A673 (cell line): ENCODE data around the gene KIRREL3. TPM values are rescaled to one million over a fixed set of nuclear protein-coding genes. Genes with fewer than 3 reads are reported as not detected.

Experiments used
- BruUV-seq: library from RNA; stranded (reverse); fragments of 400-500 nt; replicated peaks from 2 replicates; lab custom pipeline; 2021; lab: Mats Ljungman, UMichigan
- CTCF ChIA-PET: fragments of 300-600 bp; sonication (Branson Sonifier 250); formaldehyde crosslinking; loops from one replicate; lab custom pipeline; 2022; ENCODE audit warnings: antibody characterized with exemption; lab: Charles Lee
- POLR2A ChIA-PET: fragments of 300-600 bp; sonication (Branson Sonifier 250); formaldehyde crosslinking; loops from one replicate; lab custom pipeline; 2022; ENCODE audit warnings: antibody characterized with exemption; ENCODE audit not compliant: low non-redundant PET; lab: Charles Lee
- DNase-seq: peaks from one replicate; pipeline ENCODE4 v3.0.0-alpha.2; 2015; ENCODE audit warnings: low spot score
- H3K27ac ChIP-seq: fragments of 200-600 bp; sonication (generic); 2 replicates; pipeline ENCODE4 v1.5.1; 2016; ENCODE audit warnings: mixed run types, low read depth, mild to moderate bottlenecking, mixed read lengths, antibody characterized with exemption, low read length; ENCODE audit not compliant: poor library complexity, severe bottlenecking
- H3K27me3 ChIP-seq: fragments of 200-600 bp; sonication (generic); replicated peaks from 2 replicates; pipeline ENCODE4 v1.6.1; 2017; ENCODE audit warnings: mixed run types, low read depth, mild to moderate bottlenecking, mixed read lengths, antibody characterized with exemption, low read length; ENCODE audit not compliant: insufficient read depth, poor library complexity
- H3K36me3 ChIP-seq: fragments of 200-600 bp; sonication (generic); 2 replicates; pipeline ENCODE4 v1.6.1; 2016; ENCODE audit warnings: mixed run types, mild to moderate bottlenecking, mixed read lengths, antibody characterized with exemption, low read length; ENCODE audit not compliant: insufficient read depth, poor library complexity, severe bottlenecking
- H3K4me1 ChIP-seq: fragments of 200-600 bp; sonication (generic); 2 replicates; pipeline ENCODE4 v1.6.1; 2017; ENCODE audit warnings: mixed run types, mild to moderate bottlenecking, mixed read lengths, antibody characterized with exemption, low read length; ENCODE audit not compliant: insufficient read depth, poor library complexity, severe bottlenecking
- H3K4me3 ChIP-seq: fragments of 200-600 bp; sonication (generic); 2 replicates; pipeline ENCODE4 v1.5.1; 2016; ENCODE audit warnings: low read depth, mixed run types, mild to moderate bottlenecking, mixed read lengths, low read length; ENCODE audit not compliant: poor library complexity, severe bottlenecking
- H3K9me3 ChIP-seq: fragments of 200-600 bp; sonication (generic); 2 replicates; pipeline ENCODE4 v1.6.1; 2016; ENCODE audit warnings: mixed run types, low read depth, mild to moderate bottlenecking, mixed read lengths, antibody characterized with exemption, low read length; ENCODE audit not compliant: poor library complexity, severe bottlenecking
- EZH2 ChIP-seq: fragments of 200-600 bp; sonication (generic); IDR thresholded peaks from 2 replicates; pipeline ENCODE4 v1.6.1; 2017; ENCODE audit warnings: borderline replicate concordance, low read depth, mild to moderate bottlenecking, mixed read lengths, antibody characterized with exemption, low read length; ENCODE audit not compliant: poor library complexity, severe bottlenecking
- intact Hi-C: fragments of 100-400 bp; cut with micrococcal nuclease; formaldehyde crosslinking; loops from one replicate; pipeline ENCODE4 v1.10.0; 2022; ENCODE audit not compliant: unreplicated experiment
- total RNA-seq: library from RNA; stranded (reverse); gene quantifications from 2 replicates; pipeline ENCODE4 v1.2.3, GENCODE V29; 2021
- TF ChIP-seq, protein P1 (sequence below): fragments of 300-800, 200-600 bp; sonication (generic); conservative IDR thresholded peaks from 2 replicates; pipeline ENCODE4 v1.5.1; 2017; ENCODE audit warnings: low read depth, mild to moderate bottlenecking, antibody characterized with exemption, low read length, moderate library complexity, mixed read lengths

Gene KIRREL3
- total RNA-seq, 1 experiment from 2014 or later = not detected

DNA sequence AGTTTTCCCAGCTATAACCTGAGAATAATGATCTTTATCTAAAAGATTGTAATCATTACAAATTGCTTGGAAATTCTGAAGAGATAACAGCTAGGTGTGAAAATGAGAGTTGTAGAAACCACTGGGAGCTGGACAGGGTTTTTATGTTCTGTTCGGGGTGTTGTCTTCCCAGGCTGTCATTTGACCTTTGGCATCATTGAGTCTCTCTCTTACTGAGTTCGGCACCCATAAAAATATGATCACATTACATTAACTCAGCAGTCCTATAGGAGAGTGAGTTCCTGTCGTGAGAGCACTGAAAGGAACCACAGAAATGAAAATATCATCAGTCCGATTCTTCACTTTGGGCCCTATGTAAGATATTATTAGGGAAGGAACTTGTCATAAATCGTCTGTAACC is 29.3 kb downstream of the KIRREL3 start:
- BruUV-seq = no TSS peak
- no peaks in the 10 kb centered on the region for H3K9me3 ChIP-seq
- TF ChIP-seq, protein P1, sequence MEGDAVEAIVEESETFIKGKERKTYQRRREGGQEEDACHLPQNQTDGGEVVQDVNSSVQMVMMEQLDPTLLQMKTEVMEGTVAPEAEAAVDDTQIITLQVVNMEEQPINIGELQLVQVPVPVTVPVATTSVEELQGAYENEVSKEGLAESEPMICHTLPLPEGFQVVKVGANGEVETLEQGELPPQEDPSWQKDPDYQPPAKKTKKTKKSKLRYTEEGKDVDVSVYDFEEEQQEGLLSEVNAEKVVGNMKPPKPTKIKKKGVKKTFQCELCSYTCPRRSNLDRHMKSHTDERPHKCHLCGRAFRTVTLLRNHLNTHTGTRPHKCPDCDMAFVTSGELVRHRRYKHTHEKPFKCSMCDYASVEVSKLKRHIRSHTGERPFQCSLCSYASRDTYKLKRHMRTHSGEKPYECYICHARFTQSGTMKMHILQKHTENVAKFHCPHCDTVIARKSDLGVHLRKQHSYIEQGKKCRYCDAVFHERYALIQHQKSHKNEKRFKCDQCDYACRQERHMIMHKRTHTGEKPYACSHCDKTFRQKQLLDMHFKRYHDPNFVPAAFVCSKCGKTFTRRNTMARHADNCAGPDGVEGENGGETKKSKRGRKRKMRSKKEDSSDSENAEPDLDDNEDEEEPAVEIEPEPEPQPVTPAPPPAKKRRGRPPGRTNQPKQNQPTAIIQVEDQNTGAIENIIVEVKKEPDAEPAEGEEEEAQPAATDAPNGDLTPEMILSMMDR = no peak
- TF ChIP-seq EZH2 = no peak
- no peaks in the 10 kb centered on the region for H3K4me1 ChIP-seq
- intact Hi-C loops = no loop called here
- H3K27me3 ChIP-seq = peaks cover 35% of the 10 kb centered on the region
- H3K36me3 ChIP-seq = no peaks in the 10 kb centered on the region
- POLR2A ChIA-PET = interaction anchor here (0.7 kb wide), 1 partner anchor 233 kb away, joined by 3 read pairs; no protein-coding TSS in a partner anchor
- H3K4me3 ChIP-seq = no peak overlapping the region
- no peak for DNase-seq
- no peak overlapping the region for H3K27ac ChIP-seq
- CTCF ChIA-PET = no interaction called here

DNA sequence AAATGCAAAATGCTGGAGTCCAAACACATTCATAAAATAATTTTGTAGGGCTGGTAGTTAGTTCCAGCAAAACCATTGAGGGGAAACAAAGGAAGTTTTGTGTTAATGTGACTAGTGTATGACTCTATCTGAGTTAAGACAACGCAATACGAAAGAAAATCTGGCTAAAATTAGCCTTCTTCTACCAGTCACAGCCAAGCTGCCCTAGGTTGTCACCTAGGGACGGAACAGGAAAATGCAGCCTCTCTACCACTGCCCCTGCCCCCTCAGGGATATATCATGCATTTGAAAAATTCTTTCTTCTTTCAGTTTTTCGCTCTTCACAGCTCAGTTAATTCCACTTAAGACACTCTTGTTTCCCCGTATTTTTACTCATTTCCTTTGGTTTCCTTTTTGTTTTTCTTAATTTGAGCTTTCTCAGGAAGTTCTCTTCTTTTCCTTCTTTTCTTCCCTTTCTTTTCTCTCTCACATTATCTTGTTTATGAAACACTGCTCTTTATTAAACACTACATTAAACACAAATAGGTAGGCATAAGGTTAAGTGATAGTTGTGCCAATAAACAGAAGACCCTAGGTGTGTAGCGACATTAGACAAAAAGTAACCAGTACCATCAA is 30.6 kb downstream of the KIRREL3 start:
- TF ChIP-seq, protein P1 = peak; percentile 59
- no peak for TF ChIP-seq EZH2
- intact Hi-C loops = no loop called here
- H3K27ac ChIP-seq = no peak overlapping the region
- H3K4me3 ChIP-seq = no peak overlapping the region
- H3K4me1 ChIP-seq = no peaks in the 10 kb centered on the region
- H3K36me3 ChIP-seq = no peaks in the 10 kb centered on the region
- no TSS peak for BruUV-seq
- ChIA-PET CTCF (interaction anchor here (0.6 kb wide), 1 partner anchor 362 kb away, joined by 3 read pairs; no protein-coding TSS in a partner anchor), POLR2A (no interaction called here)
- peaks cover 48% of the 10 kb centered on the region for H3K27me3 ChIP-seq
- H3K9me3 ChIP-seq = no peaks in the 10 kb centered on the region
- DNase-seq = peak; percentile 25

DNA sequence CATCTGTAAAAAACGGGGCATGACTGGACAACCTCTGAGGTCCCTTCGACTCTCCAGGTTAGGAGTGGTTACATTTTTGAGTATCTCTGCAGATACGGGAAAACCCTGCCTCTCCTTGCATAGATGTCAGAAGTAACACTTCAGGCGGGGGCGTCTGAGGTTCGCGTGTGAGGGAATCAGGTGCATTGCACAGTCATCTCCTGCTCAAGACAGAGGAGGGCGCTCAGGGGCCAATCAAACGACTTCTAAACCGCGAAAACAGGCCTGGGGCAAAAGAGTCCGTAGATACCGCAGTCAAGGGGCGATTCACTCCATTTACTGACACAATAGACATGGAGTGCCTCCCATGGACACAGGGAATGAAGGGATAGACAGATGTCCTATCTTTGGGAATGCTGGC is 31.7 kb downstream of the KIRREL3 start:
- BruUV-seq = no TSS peak
- Histone ChIP-seq H3K27me3 (peaks cover 58% of the 10 kb centered on the region), H3K9me3 (no peaks in the 10 kb centered on the region), H3K27ac (no peak overlapping the region), H3K36me3 (no peaks in the 10 kb centered on the region), H3K4me3 (no peak overlapping the region), H3K4me1 (no peaks in the 10 kb centered on the region)
- intact Hi-C loops = no loop called here
- CTCF ChIA-PET = no interaction called here
- DNase-seq = no peak
- POLR2A ChIA-PET = no interaction called here
- TF ChIP-seq, protein P1 = no peak
- no peak for TF ChIP-seq EZH2
